ENCODE measurements around the gene SPINK1. TPM values are rescaled to one million over a fixed set of nuclear protein-coding genes. Genes with fewer than 3 reads are reported as not detected.
"Not testable (repeated sequence)": the region's sequence is repeated elsewhere in the genome, so short reads cannot be mapped to it uniquely, and the experiment has no call there.

SPINK1 gene
- total RNA-seq, 1 donor from 2014 or later, result not detected

GRCh38 chr5:147876141-147876540, 44.7 kb upstream of the SPINK1 start:
- no peaks in the 10 kb centered on the region for H3K36me3 Mint-ChIP-seq (ENCODE audit: low read depth, unreplicated experiment)
- no peak overlapping the region for H3K4me3 Mint-ChIP-seq (ENCODE audit: unreplicated experiment)
- H3K4me1 Mint-ChIP-seq (ENCODE audit: unreplicated experiment), result peaks cover 21% of the 10 kb centered on the region

GRCh38 chr5:147874910-147875367, 43.5 kb upstream of the SPINK1 start:
- no peak overlapping the region for H3K27ac Mint-ChIP-seq (ENCODE audit: unreplicated experiment)
- TF ChIP-seq CTCF (IDR thresholded peaks at IDR 0.05; ENCODE audit: unreplicated experiment), result no peak
- H3K4me1 Mint-ChIP-seq (ENCODE audit: unreplicated experiment), result peaks cover 24% of the 10 kb centered on the region
- no peaks in the 10 kb centered on the region for H3K36me3 Mint-ChIP-seq (ENCODE audit: low read depth, unreplicated experiment)
- peaks cover 14% of the 10 kb centered on the region for H3K27me3 Mint-ChIP-seq (ENCODE audit: unreplicated experiment)
- H3K4me3 Mint-ChIP-seq (ENCODE audit: unreplicated experiment), result no peak overlapping the region
- no peak for DNase-seq (ENCODE audit: low spot score)
- H3K9me3 Mint-ChIP-seq (ENCODE audit: unreplicated experiment), result no peaks in the 10 kb centered on the region

More at GRCh38 chr5:147876141-147876540, 44.7 kb upstream of the SPINK1 start:
- Mint-ChIP-seq H3K27me3 (ENCODE audit: unreplicated experiment) (peaks cover 12% of the 10 kb centered on the region), H3K9me3 (ENCODE audit: unreplicated experiment) (no peaks in the 10 kb centered on the region), H3K27ac (ENCODE audit: unreplicated experiment) (no peak overlapping the region)
- TF ChIP-seq CTCF (IDR thresholded peaks at IDR 0.05; ENCODE audit: unreplicated experiment), result no peak
- DNase-seq (ENCODE audit: low spot score), result no peak

GRCh38 chr5:147874118-147874875, 42.8 kb upstream of the SPINK1 start:
- DNase-seq (ENCODE audit: low spot score); H3K36me3 Mint-ChIP-seq (ENCODE audit: low read depth, unreplicated experiment); H3K9me3 Mint-ChIP-seq (ENCODE audit: unreplicated experiment): not testable (repeated sequence)
- H3K27ac Mint-ChIP-seq (ENCODE audit: unreplicated experiment), result peak overlapping the region; percentile 44
- peaks cover 24% of the 10 kb centered on the region for H3K4me1 Mint-ChIP-seq (ENCODE audit: unreplicated experiment)
- peaks cover 16% of the 10 kb centered on the region for H3K27me3 Mint-ChIP-seq (ENCODE audit: unreplicated experiment)
- H3K4me3 Mint-ChIP-seq (ENCODE audit: unreplicated experiment), result peak overlapping the region; percentile 63

GRCh38 chr5:147872744-147873435, 41.4 kb upstream of the SPINK1 start:
- not testable (repeated sequence) for H3K27ac Mint-ChIP-seq (ENCODE audit: unreplicated experiment); H3K36me3 Mint-ChIP-seq (ENCODE audit: low read depth, unreplicated experiment)
- H3K4me3 Mint-ChIP-seq (ENCODE audit: unreplicated experiment), result peak overlapping the region; percentile 68

GRCh38 chr5:147871980-147872549, 40.6 kb upstream of the SPINK1 start:
- H3K4me3 Mint-ChIP-seq (ENCODE audit: unreplicated experiment); H3K9me3 Mint-ChIP-seq (ENCODE audit: unreplicated experiment); H3K27ac Mint-ChIP-seq (ENCODE audit: unreplicated experiment); H3K36me3 Mint-ChIP-seq (ENCODE audit: low read depth, unreplicated experiment); DNase-seq (ENCODE audit: low spot score): not testable (repeated sequence)
- Mint-ChIP-seq H3K4me1 (ENCODE audit: unreplicated experiment) (peaks cover 28% of the 10 kb centered on the region), H3K27me3 (ENCODE audit: unreplicated experiment) (peaks cover 18% of the 10 kb centered on the region)

More at GRCh38 chr5:147872744-147873435, 41.4 kb upstream of the SPINK1 start:
- H3K4me1 Mint-ChIP-seq (ENCODE audit: unreplicated experiment), result peaks cover 24% of the 10 kb centered on the region
- DNase-seq (ENCODE audit: low spot score); H3K9me3 Mint-ChIP-seq (ENCODE audit: unreplicated experiment): not testable (repeated sequence)
- H3K27me3 Mint-ChIP-seq (ENCODE audit: unreplicated experiment), result peaks cover 16% of the 10 kb centered on the region

GRCh38 chr5:147869892-147870291, 38.4 kb upstream of the SPINK1 start:
- not testable (repeated sequence) for H3K9me3 Mint-ChIP-seq (ENCODE audit: unreplicated experiment); H3K4me3 Mint-ChIP-seq (ENCODE audit: unreplicated experiment); H3K36me3 Mint-ChIP-seq (ENCODE audit: low read depth, unreplicated experiment); H3K27ac Mint-ChIP-seq (ENCODE audit: unreplicated experiment); DNase-seq (ENCODE audit: low spot score)
- Mint-ChIP-seq H3K4me1 (ENCODE audit: unreplicated experiment) (peaks cover 28% of the 10 kb centered on the region), H3K27me3 (ENCODE audit: unreplicated experiment) (peaks cover 19% of the 10 kb centered on the region)

Measured in endothelial cell (in vitro differentiated cells).